ENCODE measurements around the gene POC1A.
A peak's percentile ranks its signal among the peaks of the same experiment; 100 is the strongest.
"Not testable (repeated sequence)": the region's sequence is repeated elsewhere in the genome, so short reads cannot be mapped to it uniquely, and the experiment has no call there.

POC1A gene

GRCh38 chr3:52153389-52154096, 680 bp downstream of the POC1A start:
- DNase-seq = no peak

- not testable (repeated sequence) for DNase-seq
Measured at GRCh38 chr3:52151991-52152390, 2.2 kb downstream of the POC1A start.

GRCh38 chr3:52150860-52151259, 3.4 kb downstream of the POC1A start:
- DNase-seq = no peak

- no peak for DNase-seq
Measured at GRCh38 chr3:52150357-52150756, 3.9 kb downstream of the POC1A start.

GRCh38 chr3:52149726-52150125, 4.5 kb downstream of the POC1A start:
- DNase-seq = no peak

- DNase-seq = no peak
Measured at GRCh38 chr3:52149021-52149420, 5.2 kb downstream of the POC1A start.

- DNase-seq = no peak
Measured at GRCh38 chr3:52147804-52148203, 6.4 kb downstream of the POC1A start.

GRCh38 chr3:52146811-52147210, 7.4 kb downstream of the POC1A start:
- DNase-seq = no peak

- no peak for DNase-seq
Measured at GRCh38 chr3:52146189-52146588, 8.0 kb downstream of the POC1A start.

GRCh38 chr3:52145736-52146110, 8.5 kb downstream of the POC1A start:
- no peak for DNase-seq

GRCh38 chr3:52144796-52145735, 9.2 kb downstream of the POC1A start:
- DNase-seq = no peak

- DNase-seq = peak in 55 of 56 donors; percentile 21 to 90 (median 66)
Measured at GRCh38 chr3:52144034-52144795, 10.0 kb downstream of the POC1A start.

GRCh38 chr3:52143616-52144015, 10.6 kb downstream of the POC1A start:
- DNase-seq = no peak

GRCh38 chr3:52143156-52143555, 11.1 kb downstream of the POC1A start:
- no peak for DNase-seq

GRCh38 chr3:52141751-52142150, 12.5 kb downstream of the POC1A start:
- DNase-seq = no peak

GRCh38 chr3:52140769-52141168, 13.5 kb downstream of the POC1A start:
- no peak for DNase-seq

GRCh38 chr3:52140000-52140399, 14.2 kb downstream of the POC1A start:
- DNase-seq = no peak

- no peak for DNase-seq
Measured at GRCh38 chr3:52137311-52137710, 16.9 kb downstream of the POC1A start.

- no peak for DNase-seq
Measured at GRCh38 chr3:52136513-52136912, 17.7 kb downstream of the POC1A start.

- no peak for DNase-seq
Measured at GRCh38 chr3:52135332-52135731, 18.9 kb downstream of the POC1A start.

GRCh38 chr3:52134761-52135160, 19.5 kb downstream of the POC1A start:
- DNase-seq = no peak

- no peak for DNase-seq
Measured at GRCh38 chr3:52132930-52133329, 21.3 kb downstream of the POC1A start.

All from amygdala (tissue), 56 donors.